Activated CD8-positive, alpha-beta T cell treated with anti-CD3 and anti-CD28 coated beads for 36 hours (primary cell): ENCODE results near the gene ADGRE3. TPM values are rescaled to one million over a fixed set of nuclear protein-coding genes. Genes with fewer than 3 reads are reported as not detected.

ENCODE experiments used
- ATAC-seq: fragments of 200-7000 bp; cut with Tn5 transposase; one replicate; pipeline ENCODE4 v1.10.0; 2021; ENCODE audit warnings: mild to moderate bottlenecking, moderate library complexity
- CTCF ChIA-PET: fragments of 350-600 bp; sonication (Branson Sonifier 250); formaldehyde crosslinking; loops from one replicate; lab custom pipeline; 2021; ENCODE audit warnings: antibody characterized with exemption; lab: Charles Lee
- POLR2A ChIA-PET: fragments of 350-600 bp; sonication (Branson Sonifier 250); formaldehyde crosslinking; loops from one replicate; lab custom pipeline; 2021; ENCODE audit warnings: antibody characterized with exemption; lab: Charles Lee
- DNase-seq: peaks from one replicate; pipeline ENCODE4 v3.0.0-alpha.2; 2020
- H3K27ac Mint-ChIP-seq: one replicate; pipeline ENCODE4 v1.8.0; 2021; ENCODE audit warnings: mild to moderate bottlenecking, mixed read lengths
- H3K27me3 Mint-ChIP-seq: one replicate; pipeline ENCODE4 v1.8.0; 2021; ENCODE audit warnings: mixed read lengths
- H3K36me3 Mint-ChIP-seq: one replicate; pipeline ENCODE4 v1.8.0; 2021; ENCODE audit warnings: low read depth, mixed read lengths
- H3K4me1 Mint-ChIP-seq: one replicate; pipeline ENCODE4 v1.8.0; 2021; ENCODE audit warnings: low read depth, mixed read lengths
- H3K4me3 Mint-ChIP-seq: one replicate; pipeline ENCODE4 v1.8.0; 2021; ENCODE audit warnings: mild to moderate bottlenecking, moderate library complexity, mixed read lengths
- H3K9me3 Mint-ChIP-seq: one replicate; pipeline ENCODE4 v1.8.0; 2021; ENCODE audit warnings: mixed read lengths
- CTCF ChIP-seq: fragments of 200-600 bp; IDR thresholded peaks from one replicate; pipeline ENCODE4 v1.8.0; 2022; ENCODE audit warnings: antibody characterized with exemption, mild to moderate bottlenecking
- intact Hi-C: fragments of 100-400 bp; cut with micrococcal nuclease; formaldehyde crosslinking; loops from one replicate; pipeline ENCODE4 v1.10.0; 2022
- total RNA-seq, 2 experiments: library from RNA; stranded (reverse); gene quantifications; one replicate each; pipeline ENCODE4 v1.2.3, GENCODE V29; 2021

ADGRE3 gene
- total RNA-seq, 2 experiments from 2014 or later = not detected

GRCh38 chr19:14673088-14673487, 1.6 kb downstream of the ADGRE3 start:
- CTCF ChIA-PET = interaction anchor here (1.6 to 1.8 kb wide), 3 partner anchors 10 to 117 kb away, joined by 3 to 9 read pairs (median 4); no protein-coding TSS in a partner anchor
- Mint-ChIP-seq H3K9me3 (peaks cover 9% of the 10 kb centered on the region), H3K27me3 (peaks cover 24% of the 10 kb centered on the region), H3K4me3 (no peak overlapping the region), H3K36me3 (peaks cover 6% of the 10 kb centered on the region), H3K27ac (no peak overlapping the region), H3K4me1 (peaks cover 4% of the 10 kb centered on the region)
- no peak for DNase-seq
- POLR2A ChIA-PET = no interaction called here
- no peak for TF ChIP-seq CTCF
- ATAC-seq = no peak
- intact Hi-C loops = no loop called here

GRCh38 chr19:14672188-14672872, 2.3 kb downstream of the ADGRE3 start:
- Mint-ChIP-seq H3K27ac (peak overlapping the region; percentile 7), H3K9me3 (peaks cover 9% of the 10 kb centered on the region), H3K36me3 (peaks cover 6% of the 10 kb centered on the region), H3K4me3 (no peak overlapping the region), H3K4me1 (peaks cover 5% of the 10 kb centered on the region), H3K27me3 (peaks cover 24% of the 10 kb centered on the region)
- intact Hi-C loops = no loop called here
- CTCF ChIA-PET = interaction anchor here (1.6 to 1.8 kb wide), 3 partner anchors 11 to 116 kb away, joined by 3 to 9 read pairs (median 4); no protein-coding TSS in a partner anchor
- peak; percentile 17 for ATAC-seq
- no peak for DNase-seq
- no peak for TF ChIP-seq CTCF
- POLR2A ChIA-PET = no interaction called here

- ChIA-PET CTCF (interaction anchor here (0.9 to 1.7 kb wide), 2 partner anchors 15 to 114 kb away, joined by 3 to 5 read pairs; no protein-coding TSS in a partner anchor), POLR2A (no interaction called here)
- peaks cover 6% of the 10 kb centered on the region for H3K36me3 Mint-ChIP-seq
- peaks cover 5% of the 10 kb centered on the region for H3K4me1 Mint-ChIP-seq
- intact Hi-C loops = no loop called here
- TF ChIP-seq CTCF = no peak
- ATAC-seq (no peak), DNase-seq (no peak)
- H3K27me3 Mint-ChIP-seq = peaks cover 24% of the 10 kb centered on the region
- H3K27ac Mint-ChIP-seq = no peak overlapping the region
- no peak overlapping the region for H3K4me3 Mint-ChIP-seq
- peaks cover 9% of the 10 kb centered on the region for H3K9me3 Mint-ChIP-seq
Observed at GRCh38 chr19:14670408-14670807, 4.2 kb downstream of the ADGRE3 start.

- ATAC-seq (no peak), DNase-seq (no peak)
- ChIA-PET POLR2A (no interaction called here), CTCF (interaction anchor here (0.9 kb wide), 1 partner anchor 15 kb away, joined by 3 read pairs; no protein-coding TSS in a partner anchor)
- intact Hi-C loops = no loop called here
- no peak for TF ChIP-seq CTCF
- H3K4me1 Mint-ChIP-seq = peaks cover 5% of the 10 kb centered on the region
- H3K4me3 Mint-ChIP-seq = no peak overlapping the region
- peaks cover 23% of the 10 kb centered on the region for H3K27me3 Mint-ChIP-seq
- peaks cover 6% of the 10 kb centered on the region for H3K36me3 Mint-ChIP-seq
- peaks cover 9% of the 10 kb centered on the region for H3K9me3 Mint-ChIP-seq
- H3K27ac Mint-ChIP-seq = no peak overlapping the region
Observed at GRCh38 chr19:14669940-14670339, 4.7 kb downstream of the ADGRE3 start.

- peaks cover 9% of the 10 kb centered on the region for H3K27me3 Mint-ChIP-seq
- H3K27ac Mint-ChIP-seq = no peak overlapping the region
- ChIA-PET CTCF (no interaction called here), POLR2A (no interaction called here)
- no peak for TF ChIP-seq CTCF
- intact Hi-C loops = no loop called here
- no peaks in the 10 kb centered on the region for H3K9me3 Mint-ChIP-seq
- no peak overlapping the region for H3K4me3 Mint-ChIP-seq
- no peaks in the 10 kb centered on the region for H3K36me3 Mint-ChIP-seq
- DNase-seq (no peak), ATAC-seq (no peak)
- no peaks in the 10 kb centered on the region for H3K4me1 Mint-ChIP-seq
Observed at GRCh38 chr19:14661372-14661924, 13.2 kb downstream of the ADGRE3 start.
